Measurements from ENCODE around the gene ZNF311.

GRCh38 chr6:29021434-29021833 is 16.3 kb upstream of the ZNF311 start:
- TF ChIP-seq POLR2A (IDR thresholded peaks at IDR 0.05) (no peak), CTCF (IDR thresholded peaks at IDR 0.05) (no peak), POLR2AphosphoS5 (IDR thresholded peaks at IDR 0.05) (no peak)
